SK-N-DZ (cell line): ENCODE measurements around the gene RNF183. TPM values are rescaled to one million over a fixed set of nuclear protein-coding genes. Genes with fewer than 3 reads are reported as not detected.

Source experiments
- DNase-seq: peaks from one replicate; pipeline ENCODE4 v3.0.0-alpha.2; 2015; ENCODE audit warnings: low spot score
- polyA plus RNA-seq, 2 experiments: library from polyadenylated mRNA; depleted of rRNA; stranded (reverse); fragments of >200 nt; gene quantifications; 2 replicates each; pipeline ENCODE4 v1.2.3, GENCODE V29; 2014

RNF183 gene
- not detected in 2 replicates for polyA plus RNA-seq (2014; cell fraction: cytosol; rRNA removed)
- polyA plus RNA-seq (2014; cell fraction: nucleus; rRNA removed) = not detected in 2 replicates

- no peak for DNase-seq
Observed at GRCh38 chr9:113302792-113303418, at the start of gene RNF183. Gene RNF183, minus strand, starts transcription at chr9:113303376. Its CDS starts 5,192 bp downstream, at chr9:113298184.

- no peak for DNase-seq
Observed at GRCh38 chr9:113352411-113352810, 49.2 kb upstream of the RNF183 start.

DNA sequence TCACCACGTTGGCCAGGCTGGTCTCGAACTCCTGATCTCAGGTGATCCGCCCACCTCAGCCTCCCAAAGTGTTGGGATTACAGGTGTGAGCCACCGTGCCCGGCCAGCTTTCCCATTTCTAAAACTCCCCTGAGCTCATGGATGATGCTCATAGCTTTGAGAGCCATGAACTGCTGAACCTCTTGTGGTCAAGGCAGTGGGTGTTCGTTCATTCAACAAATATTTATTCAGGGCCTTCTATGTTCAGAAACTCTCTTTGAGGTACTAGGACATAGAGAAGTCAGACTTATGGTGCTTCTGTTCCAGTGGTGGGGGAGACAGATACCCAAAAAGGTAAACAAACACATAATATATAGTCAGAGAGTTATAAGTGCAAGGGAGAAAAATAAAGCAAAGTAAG is 48.8 kb upstream of the RNF183 start:
- DNase-seq = no peak

- DNase-seq = no peak
Observed at GRCh38 chr9:113350937-113351336, 47.8 kb upstream of the RNF183 start.

DNA sequence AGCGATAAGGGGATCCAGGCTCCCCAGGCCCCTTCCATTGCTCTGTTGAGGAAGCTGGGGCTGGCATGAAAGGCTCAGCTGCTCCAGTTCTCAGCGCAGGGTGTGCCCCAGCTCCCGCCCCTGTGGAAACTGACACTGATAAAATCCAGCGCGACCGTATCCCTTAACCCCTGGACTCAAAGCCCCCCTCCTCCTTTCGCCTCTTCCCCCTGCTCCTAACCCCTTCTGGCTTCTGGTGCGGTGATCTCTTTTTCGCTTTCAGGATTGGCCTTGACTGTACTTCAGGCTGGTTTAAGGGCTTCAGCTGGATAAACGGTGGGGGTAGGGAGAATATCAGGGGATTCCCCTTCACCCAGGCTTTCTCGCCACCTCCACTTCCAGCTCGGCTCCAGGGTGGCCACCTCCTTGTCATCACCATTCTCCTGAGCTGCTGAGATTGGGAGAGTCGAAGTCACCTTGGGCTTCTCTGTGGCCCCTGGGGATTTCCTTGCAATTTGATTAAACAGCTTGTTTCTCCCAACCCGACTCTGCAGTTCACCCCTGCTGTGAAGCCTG is 47.0 kb upstream of the RNF183 start:
- no peak for DNase-seq

DNA sequence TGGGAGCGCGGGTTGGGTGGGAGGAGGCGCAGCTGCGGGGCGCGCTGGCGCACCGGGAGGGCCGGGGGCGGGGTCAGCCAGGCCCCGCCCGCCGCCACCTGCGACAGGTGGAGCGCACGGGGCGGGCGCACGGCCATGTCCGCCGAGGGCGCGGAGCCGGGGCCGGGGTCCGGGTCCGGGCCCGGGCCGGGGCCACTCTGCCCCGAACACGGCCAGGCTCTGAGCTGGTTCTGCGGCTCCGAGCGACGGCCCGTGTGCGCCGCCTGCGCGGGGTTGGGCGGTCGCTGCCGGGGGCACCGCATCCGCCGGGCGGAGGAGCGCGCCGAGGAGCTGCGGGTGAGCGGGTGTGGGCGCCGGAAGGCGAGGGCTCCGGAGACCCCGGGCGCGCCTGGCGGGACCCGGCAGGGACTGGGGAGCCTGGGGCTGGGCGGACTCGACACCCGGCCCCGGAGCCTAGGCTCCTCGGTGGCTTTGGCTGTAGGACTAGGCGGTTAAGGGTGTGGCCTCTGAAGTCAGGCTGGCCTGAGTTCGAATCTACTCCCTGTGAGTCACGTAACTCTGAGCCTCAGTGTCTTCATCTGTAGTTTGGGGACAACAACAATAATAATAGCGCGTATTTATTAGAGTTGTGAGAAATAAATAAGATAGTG is 46.4 kb upstream of the RNF183 start, which contains the start of gene BSPRY:
Gene BSPRY (plus strand): TSS at position 97 of the 650 bp plus-strand sequence. CDS start 39 bp downstream, at position 136.
- no peak for DNase-seq

DNA sequence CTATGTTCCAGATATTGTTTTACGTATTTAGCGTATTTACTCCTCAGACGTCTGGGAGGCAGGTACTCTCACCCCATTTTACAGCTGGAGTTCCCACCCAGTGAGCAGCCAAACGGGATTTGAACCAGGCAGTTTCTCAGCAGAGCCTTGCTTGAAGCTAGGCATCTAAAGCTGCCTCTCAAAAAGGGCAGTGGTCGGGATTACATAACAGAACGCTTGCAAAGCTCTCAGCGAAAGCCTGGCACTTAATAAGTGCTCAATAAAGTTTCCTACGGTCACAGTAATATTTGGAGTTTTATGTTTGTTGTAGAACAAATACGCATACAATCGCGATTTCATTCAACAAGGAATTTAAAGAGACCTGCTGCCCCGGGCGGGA is 45.9 kb upstream of the RNF183 start:
- no peak for DNase-seq

GRCh38 chr9:113348437-113348836 is 45.3 kb upstream of the RNF183 start:
- no peak for DNase-seq

GRCh38 chr9:113345671-113346070 is 42.5 kb upstream of the RNF183 start:
- DNase-seq = no peak

DNA sequence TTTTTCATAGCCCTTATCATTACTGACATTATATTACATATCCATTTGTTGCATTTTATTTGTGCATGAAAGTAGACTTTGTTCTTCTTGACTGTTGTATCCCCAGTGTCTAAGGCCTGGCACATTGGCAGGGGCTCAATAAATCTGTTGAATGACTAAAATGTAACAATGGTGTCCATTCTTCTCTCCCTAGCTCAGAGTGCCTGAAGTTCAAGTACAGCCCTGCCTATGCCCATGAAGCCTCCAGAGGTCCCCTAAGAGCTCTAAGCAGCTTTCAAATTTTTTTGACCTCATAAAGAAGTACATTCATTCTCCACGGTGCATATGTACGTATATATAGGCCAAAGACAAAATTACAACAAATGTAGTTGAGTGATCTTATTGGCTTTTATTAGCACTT is 42.0 kb upstream of the RNF183 start:
- DNase-seq = no peak

GRCh38 chr9:113343732-113344231 is 40.6 kb upstream of the RNF183 start:
- DNase-seq = peak; percentile 56

- no peak for DNase-seq
Observed at GRCh38 chr9:113341712-113342410, 38.7 kb upstream of the RNF183 start.

GRCh38 chr9:113340011-113340699 is 37.0 kb upstream of the RNF183 start, which contains the start of gene WDR31:
Gene WDR31, minus strand, starts transcription at chr9:113340275. Its CDS starts 8,253 bp downstream, at chr9:113332022.
- DNase-seq = peak; percentile 88

GRCh38 chr9:113337714-113338113 is 34.5 kb upstream of the RNF183 start:
- DNase-seq = no peak

DNA sequence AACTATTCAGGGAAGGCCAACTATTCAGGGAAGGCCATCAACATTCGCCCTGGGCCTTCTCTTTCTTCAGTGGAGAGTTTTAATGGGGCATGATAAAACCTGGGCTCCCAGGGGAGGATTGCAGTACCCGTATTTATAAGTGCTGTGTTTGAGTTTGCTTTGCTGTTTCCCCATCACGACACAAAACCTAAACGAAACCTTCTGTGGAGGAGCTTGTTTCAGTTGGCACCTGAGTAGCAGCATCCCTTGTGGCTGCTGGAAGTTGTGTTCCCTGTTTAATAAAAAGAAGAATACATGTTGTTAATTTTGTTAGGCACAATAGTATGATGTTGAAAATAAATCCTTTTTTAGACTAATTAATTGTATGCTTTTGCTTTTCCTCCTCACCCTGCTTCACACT is 28.6 kb upstream of the RNF183 start:
- no peak for DNase-seq

GRCh38 chr9:113328045-113328782 is 25.0 kb upstream of the RNF183 start:
- DNase-seq = no peak

DNA sequence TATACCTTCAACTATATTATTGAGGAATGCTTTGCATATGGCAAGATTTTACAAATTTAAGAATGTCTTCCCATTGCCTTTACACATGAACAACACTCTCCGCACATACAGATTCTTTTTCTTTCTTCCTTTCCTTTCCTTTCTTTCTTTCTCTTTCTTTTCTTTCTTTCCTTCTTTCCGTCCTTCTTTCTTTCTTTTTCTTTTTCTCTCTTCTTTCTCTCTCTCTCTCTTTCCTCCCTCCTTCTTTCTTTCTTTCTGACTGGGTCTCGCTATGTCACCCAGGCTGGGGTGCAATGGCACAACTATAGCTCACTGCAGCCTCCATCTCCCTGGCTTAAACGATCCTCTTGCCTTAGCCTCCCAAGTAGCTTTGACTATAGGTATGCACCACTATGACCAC is 23.1 kb upstream of the RNF183 start:
- DNase-seq = no peak

DNA sequence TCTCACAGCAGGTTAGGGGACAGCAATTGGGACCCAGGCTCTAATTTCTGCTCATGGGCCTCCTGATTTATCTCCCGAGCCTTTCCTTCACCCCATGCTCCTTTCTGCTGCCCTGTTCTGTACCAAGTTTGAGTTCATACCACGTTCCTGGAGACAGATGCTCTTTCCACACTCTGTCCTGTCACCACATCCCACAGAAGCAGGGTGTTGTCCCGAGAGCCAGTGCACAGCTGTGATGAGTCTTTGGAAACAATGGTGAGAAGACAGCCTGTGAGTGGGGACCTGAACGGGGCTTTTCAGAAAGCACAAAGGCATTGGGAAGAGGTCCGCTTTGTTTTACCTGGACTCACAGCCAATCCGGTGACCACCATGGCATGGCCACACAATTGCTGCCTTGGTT is 19.5 kb upstream of the RNF183 start:
- no peak for DNase-seq

DNA sequence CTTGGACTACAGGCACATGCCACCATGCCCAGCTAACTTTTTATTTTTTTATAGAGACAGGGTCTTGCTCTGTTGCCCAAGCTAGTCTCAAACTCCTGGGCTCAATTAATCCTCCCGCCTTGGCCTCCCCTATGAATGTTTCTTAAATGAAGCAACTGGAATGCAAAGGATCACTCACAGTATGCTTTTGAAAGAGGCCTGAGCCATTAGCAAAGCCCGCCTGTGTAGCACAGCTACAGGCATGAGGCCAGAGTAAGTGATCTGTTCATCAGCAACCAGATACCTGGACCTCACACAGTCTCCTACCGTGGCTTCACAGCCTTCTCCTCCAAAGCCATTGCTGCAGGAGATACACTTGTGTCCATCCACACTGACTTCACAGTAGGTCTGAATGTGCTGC is 16.9 kb upstream of the RNF183 start:
- DNase-seq = no peak

DNA sequence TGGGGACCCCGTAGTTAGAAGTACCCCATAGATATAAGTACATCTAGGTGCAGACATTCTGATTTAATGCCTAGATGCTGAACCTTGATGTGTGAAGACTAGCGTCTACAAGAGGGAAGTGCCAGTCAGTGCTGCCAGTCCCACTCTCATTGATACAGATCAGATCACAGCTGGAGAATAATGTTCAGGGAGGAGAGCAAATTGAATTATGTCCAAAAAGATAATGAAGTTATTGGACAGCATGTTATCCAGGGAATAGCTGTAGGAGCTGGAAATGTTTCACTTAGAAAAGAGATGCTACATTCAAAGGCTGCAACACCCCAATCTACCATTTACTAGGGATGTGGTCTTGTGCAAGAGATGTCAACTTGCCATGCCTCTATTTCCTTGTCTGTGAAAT is 15.9 kb upstream of the RNF183 start:
- peak; percentile 82 for DNase-seq

DNA sequence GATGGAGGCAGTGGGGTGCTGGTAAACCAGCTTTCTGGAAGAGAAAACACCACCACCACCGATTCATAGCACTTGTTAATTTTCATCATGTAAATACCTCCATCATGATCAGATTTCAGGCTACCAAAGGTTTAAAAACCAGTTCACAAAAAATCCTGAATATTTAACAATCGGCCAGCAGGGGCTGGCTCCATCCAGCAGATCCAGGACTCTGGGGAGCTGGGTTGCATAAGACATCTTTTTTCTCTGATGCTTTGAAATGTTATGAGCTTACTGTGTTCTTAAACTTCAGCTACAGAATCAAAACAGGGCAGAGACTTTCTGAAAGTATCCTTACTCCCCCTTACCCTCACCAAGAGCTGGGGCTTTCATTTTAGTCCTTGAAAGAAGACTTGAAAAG is 14.6 kb upstream of the RNF183 start:
- no peak for DNase-seq
